NCI-H2196 (cell line): ENCODE data around the gene FOXL2.
"Not testable (repeated sequence)": the region's sequence is repeated elsewhere in the genome, so short reads cannot be mapped to it uniquely, and the experiment has no call there.

Source experiments
- DNase-seq: peaks from one replicate; lab custom pipeline; 2025; ENCODE audit not compliant: unreplicated experiment; lab: John Stamatoyannopoulos, UW

Gene FOXL2

GRCh38 chr3:138933981-138934691, 12.8 kb downstream of the FOXL2 start:
- DNase-seq = no peak

- DNase-seq = no peak
Measured at GRCh38 chr3:138933068-138933668, 13.8 kb downstream of the FOXL2 start.

DNA sequence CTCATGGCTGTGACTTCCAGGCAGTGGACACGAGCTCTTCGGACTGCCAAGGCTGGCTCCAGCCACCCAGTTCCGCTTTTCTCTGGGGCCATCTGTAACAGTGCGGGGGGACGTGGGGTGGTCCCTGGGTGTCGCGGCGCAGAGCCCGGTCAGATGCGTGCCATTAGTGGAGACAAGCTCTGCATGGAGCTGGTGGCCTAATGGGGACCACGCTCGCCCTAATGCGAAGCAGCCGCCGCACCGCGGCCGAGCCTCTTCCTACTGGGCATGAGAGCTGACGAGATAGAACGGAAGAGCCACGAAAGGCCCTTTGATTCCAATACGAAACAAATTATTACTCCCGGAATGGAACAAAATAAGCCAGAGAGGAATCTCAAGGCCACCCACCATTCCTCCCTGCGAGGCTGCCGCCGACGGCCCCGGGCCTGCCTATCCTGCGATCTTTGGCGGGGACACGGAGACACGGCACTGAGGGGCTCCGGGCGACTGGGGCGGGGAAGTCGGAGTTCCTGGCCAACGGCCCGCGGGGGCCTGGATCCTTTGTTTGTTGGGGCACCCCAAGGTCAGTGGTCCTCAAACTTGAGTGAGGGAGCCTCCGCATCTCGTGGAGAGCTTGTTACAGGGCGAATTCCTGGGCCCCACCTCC, 18.1 kb downstream of the FOXL2 start:
- no peak for DNase-seq

GRCh38 chr3:138923531-138923994, 23.4 kb downstream of the FOXL2 start:
- peak; percentile 93 for DNase-seq

GRCh38 chr3:138922400-138922799, 24.5 kb downstream of the FOXL2 start:
- DNase-seq = not testable (repeated sequence)

DNA sequence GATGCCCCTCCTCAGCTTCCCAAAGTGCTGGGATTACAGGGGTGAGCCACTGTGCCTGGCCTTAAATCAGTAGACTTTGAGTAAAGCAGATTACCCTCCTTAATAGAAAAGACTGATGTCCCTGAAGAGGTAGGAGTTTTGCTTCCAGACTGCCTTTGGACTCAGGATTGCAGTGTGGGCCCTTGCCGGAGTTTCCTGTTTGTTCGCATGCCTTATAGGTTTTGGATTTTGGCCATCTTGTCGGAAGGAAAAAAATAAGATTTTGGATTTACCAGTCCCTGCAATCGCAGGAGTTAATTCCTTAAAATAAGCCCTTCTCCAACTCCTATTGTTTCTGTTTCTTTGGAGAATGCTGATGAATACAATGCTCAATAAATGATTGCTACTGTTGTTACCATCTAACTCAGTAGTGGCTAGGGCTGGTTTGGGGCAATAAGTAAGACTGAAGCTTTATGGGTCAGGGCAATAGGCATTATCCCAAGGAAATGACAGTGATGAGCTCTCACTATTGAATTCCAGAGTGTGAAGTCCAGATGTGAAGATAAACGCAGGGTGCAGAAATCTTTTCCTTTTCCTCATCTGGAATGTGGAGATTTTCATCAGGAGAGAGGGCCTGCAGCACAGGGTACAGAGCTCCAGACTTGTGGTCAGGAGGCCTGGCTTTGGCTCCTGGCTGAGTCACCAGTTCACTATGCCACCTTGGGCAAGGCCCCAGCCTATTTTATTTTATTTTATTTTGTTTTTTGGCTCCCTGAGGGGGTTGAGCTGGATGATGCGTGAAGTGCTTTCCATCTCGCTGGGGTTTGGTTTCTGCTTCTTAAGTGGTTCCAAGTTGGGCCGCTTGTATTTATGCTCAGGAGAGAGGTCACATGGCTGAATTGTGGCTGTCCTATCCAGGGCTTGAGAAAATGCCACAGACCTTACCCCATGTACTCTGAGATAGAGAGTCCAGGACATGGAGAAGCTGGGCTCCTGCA, 25.3 kb downstream of the FOXL2 start:
- no peak for DNase-seq

GRCh38 chr3:138919325-138919724, 27.6 kb downstream of the FOXL2 start:
- no peak for DNase-seq

- DNase-seq = peak; percentile 31
Measured at GRCh38 chr3:138916824-138917223, 30.1 kb downstream of the FOXL2 start.

DNA sequence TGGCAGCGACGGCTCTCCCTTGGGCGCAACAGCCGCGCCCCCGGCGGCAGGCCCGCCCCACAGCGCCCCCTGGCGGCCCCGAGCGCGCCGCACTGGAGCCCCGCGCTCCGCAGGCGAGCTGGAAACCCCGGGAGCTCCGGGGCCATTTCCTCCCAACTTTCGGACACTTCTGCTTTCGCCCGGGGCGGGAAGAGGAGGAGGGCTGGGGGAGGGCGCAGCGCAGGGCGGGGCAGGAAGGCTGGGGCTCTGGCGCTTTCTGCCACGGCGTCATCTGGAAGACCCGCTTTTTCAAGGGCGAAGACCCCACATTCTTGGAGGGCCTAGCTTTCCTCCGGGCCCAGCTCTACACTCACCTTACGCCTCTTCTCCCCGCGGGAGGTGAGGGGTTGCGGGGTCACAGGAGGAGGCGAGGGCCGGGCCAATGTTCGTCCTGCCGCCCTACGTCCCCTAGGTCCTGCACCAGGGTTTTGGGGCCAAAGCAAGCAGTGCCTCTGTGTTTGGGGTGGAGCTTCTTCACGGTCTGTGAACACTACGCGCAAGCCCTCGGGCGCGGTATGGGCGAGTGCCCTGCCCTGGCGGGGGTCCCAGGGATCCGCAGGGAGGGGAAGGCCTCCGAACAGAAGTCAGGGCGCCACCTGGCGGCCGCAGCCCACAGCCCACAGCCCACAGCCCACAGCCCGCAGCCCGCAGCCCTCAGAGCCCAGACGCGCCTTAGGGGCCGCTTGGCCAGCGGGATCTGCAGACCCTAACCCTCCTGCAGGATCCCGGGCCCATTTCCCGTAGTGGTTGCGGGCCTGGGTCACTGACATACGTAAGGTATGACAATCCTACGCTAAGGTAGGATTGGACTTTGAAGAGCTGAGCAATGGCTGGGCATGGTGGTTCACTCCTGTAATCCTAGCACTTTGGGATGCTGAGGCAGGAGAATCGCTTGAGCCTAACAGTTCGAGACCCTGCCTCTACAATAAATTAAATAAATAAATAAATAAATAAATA, 31.1 kb downstream of the FOXL2 start:
- DNase-seq = peak; percentile 96

GRCh38 chr3:138914870-138915502, 32.0 kb downstream of the FOXL2 start:
- no peak for DNase-seq

DNA sequence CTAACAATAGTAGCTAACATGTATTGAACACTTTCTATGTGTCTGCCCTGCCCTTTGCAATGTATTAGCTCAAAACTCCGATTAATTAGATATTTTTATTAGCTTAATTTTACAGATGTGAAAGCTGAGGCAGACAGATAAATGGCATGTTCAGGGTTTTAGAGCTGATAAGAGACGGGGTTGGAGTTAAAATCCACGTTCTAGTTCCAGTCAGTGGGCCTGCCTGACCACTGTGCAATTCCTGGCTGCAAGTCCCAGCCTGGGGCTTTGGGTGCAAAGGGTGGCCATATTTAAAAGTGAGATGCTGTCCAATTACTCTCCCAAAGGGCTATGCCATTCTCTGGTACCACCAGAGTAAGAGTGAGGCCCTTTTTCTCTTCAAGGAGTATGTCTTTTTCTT, 33.2 kb downstream of the FOXL2 start:
- no peak for DNase-seq

DNA sequence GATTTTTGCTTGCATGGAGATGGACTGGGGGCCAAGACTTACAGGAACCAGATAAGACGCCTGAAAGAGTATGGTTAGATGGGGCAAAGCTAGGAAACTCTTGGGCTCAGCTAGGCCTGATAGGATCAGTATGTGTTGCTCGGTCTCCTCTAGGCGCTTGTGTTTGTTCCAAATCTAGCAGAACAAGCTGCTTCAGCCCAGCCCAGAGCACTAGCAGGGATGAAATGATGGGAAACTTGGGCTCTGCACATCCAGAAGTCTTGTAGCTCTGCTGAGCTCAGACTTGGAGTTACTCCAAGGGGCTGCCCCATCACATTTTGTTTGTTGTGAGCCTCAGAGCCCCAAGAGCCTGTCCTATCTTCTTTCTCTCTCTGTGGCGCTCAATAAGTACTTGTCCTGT, 34.7 kb downstream of the FOXL2 start:
- no peak for DNase-seq

DNA sequence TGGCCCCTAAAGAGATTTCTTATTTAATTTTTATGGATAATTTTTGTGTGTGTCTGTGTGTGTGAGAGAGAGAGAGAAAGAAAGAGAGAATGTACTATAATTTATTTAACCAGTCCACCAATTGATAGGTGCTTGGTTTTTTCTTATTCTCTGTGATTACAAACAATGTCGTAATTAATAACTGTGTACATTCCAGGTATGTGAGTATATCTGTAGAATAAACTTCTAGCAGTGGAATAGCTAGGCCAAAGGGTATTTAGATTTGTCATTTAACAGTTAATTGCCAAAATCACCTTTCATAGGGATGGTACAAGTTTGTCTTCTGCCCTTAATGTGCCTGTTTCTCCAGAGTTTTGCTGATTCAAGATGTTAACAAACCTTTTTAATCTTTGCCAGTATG, 35.3 kb downstream of the FOXL2 start:
- no peak for DNase-seq

- no peak for DNase-seq
Measured at GRCh38 chr3:138909904-138910303, 37.0 kb downstream of the FOXL2 start.

GRCh38 chr3:138908846-138909245, 38.1 kb downstream of the FOXL2 start:
- no peak for DNase-seq

- no peak for DNase-seq
Measured at GRCh38 chr3:138907539-138907938, 39.4 kb downstream of the FOXL2 start.

DNA sequence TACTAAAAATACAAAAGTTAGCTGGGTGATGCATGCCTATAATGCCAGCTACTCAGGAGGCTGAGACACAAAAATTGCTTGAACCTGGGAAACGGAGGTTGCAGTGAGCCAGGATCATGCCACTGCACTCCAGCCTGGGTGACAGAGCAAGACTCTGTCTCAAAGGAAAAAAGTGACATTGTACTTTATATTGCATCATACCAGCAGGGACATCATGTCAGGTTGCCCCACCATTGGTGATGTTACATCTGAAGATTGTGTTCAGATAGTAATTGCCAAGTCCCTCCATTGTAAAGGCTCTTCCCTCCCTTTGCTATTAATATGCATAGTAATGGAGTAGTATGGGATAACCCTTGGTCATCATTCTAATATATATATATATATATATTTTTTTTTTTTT, 44.8 kb downstream of the FOXL2 start:
- no peak for DNase-seq

DNA sequence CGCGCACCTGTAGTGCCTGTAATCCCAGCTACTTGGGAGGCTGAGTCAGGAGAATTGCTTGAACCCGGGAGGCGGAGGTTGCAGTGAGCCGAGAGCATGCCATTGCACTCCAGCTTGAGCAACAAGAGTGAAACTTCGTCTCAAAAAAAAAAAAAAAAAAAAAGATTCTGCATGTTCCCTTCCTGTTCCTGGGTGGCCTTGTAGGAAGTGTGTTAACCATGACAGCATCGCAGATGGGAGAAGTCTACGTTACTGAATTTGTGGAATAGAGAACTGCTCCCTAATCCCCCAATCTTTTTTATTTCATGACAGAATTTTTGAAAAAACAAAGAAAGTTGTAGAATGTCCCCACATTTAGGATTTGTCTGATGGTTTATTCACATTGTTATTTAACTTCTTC, 45.4 kb downstream of the FOXL2 start:
- no peak for DNase-seq

GRCh38 chr3:138899351-138899991, 47.5 kb downstream of the FOXL2 start:
- DNase-seq = no peak
